Coronary artery (tissue), 2 donors: ENCODE data around the gene TBX5.

ENCODE experiments used
- DNase-seq: peaks from one replicate; pipeline ENCODE4 v3.0.0-alpha.2; 2017; ENCODE audit warnings: low spot score
- H3K27ac ChIP-seq, 2 donors: fragments of 200-600 bp; sonication (generic); one replicate each; pipeline ENCODE4 v1.5.1; 2016 to 2019
- H3K4me3 ChIP-seq: fragments of 200-600 bp; sonication (generic); 2 replicates; pipeline ENCODE4 v1.5.1; 2016; ENCODE audit warnings: mild to moderate bottlenecking, moderate library complexity
- CTCF ChIP-seq: fragments of 200-600 bp; sonication (generic); IDR thresholded peaks from one replicate; pipeline ENCODE4 v1.5.1; 2019; ENCODE audit warnings: antibody characterized with exemption

TBX5 gene

GRCh38 chr12:114400361-114400811 lies 5.6 kb downstream of the TBX5 start:
- no peak for TF ChIP-seq CTCF
- DNase-seq: no peak
- Histone ChIP-seq H3K4me3 (peak overlapping the region; percentile 47), H3K27ac (peak overlapping the region; percentile 71 to 76)

GRCh38 chr12:114399664-114400211 lies 6.2 kb downstream of the TBX5 start:
- peak overlapping the region in 1 of 2 donors; percentile 71 for H3K27ac ChIP-seq
- H3K4me3 ChIP-seq: no peak overlapping the region
- no peak for TF ChIP-seq CTCF
- DNase-seq: no peak

- no peak for DNase-seq
- TF ChIP-seq CTCF: no peak
- Histone ChIP-seq H3K4me3 (no peak overlapping the region), H3K27ac (no peak overlapping the region)
These were observed 7.7 kb downstream of the TBX5 start for GRCh38 chr12:114397978-114398881.

- Histone ChIP-seq H3K27ac (no peak overlapping the region), H3K4me3 (no peak overlapping the region)
- no peak for TF ChIP-seq CTCF
These were observed 8.8 kb downstream of the TBX5 start for GRCh38 chr12:114396869-114397719.

GRCh38 chr12:114396153-114396868 lies 9.6 kb downstream of the TBX5 start:
- TF ChIP-seq CTCF: no peak
- H3K4me3 ChIP-seq: peak overlapping the region; percentile 34
- DNase-seq: no peak
- peak overlapping the region in 1 of 2 donors; percentile 15 for H3K27ac ChIP-seq

More at GRCh38 chr12:114396869-114397719, 8.8 kb downstream of the TBX5 start:
- DNase-seq: no peak

- Histone ChIP-seq H3K27ac (peak overlapping the region in 1 of 2 donors; percentile 15), H3K4me3 (peak overlapping the region; percentile 34)
- no peak for TF ChIP-seq CTCF
- no peak for DNase-seq
These were observed 10.2 kb downstream of the TBX5 start for GRCh38 chr12:114395755-114396152.
